Spinal cord (tissue), 10 donors: ENCODE data around the gene BAD. TPM values are rescaled to one million over a fixed set of nuclear protein-coding genes. Genes with fewer than 3 reads are reported as not detected.

Experiments used
- DNase-seq, 6 donors: peaks; one replicate each; pipeline versions ENCODE4 v3.0.0 to v3.0.0-alpha.2; 2013 to 2015; ENCODE audit warnings: low spot score in 6 of 6, low read depth in 4 of 6
- H3K27ac ChIP-seq: one replicate; pipeline ENCODE4 v1.5.1; 2013; ENCODE audit warnings: low read depth, low read length, control low read depth
- H3K27me3 ChIP-seq: one replicate; pipeline ENCODE4 v1.6.1; 2013; ENCODE audit warnings: low read length; ENCODE audit not compliant: control insufficient read depth, insufficient read depth
- H3K36me3 ChIP-seq: one replicate; pipeline ENCODE4 v1.6.1; 2013; ENCODE audit warnings: low read length; ENCODE audit not compliant: control insufficient read depth, insufficient read depth
- H3K4me1 ChIP-seq: one replicate; pipeline ENCODE4 v1.6.1; 2013; ENCODE audit warnings: low read length; ENCODE audit not compliant: control insufficient read depth, insufficient read depth
- H3K4me3 ChIP-seq: one replicate; pipeline ENCODE4 v1.5.1; 2013; ENCODE audit warnings: low read depth, low read length, control low read depth
- H3K9me3 ChIP-seq: one replicate; pipeline ENCODE4 v1.6.1; 2013; ENCODE audit warnings: low read length; ENCODE audit not compliant: control insufficient read depth, insufficient read depth
- WGBS: methylation state at CpG from one replicate; pipeline ENCODE4 v1.1.5; 2013; ENCODE audit warnings: missing lambda C conversion rate; ENCODE audit not compliant: insufficient coverage; 5-methylcytosine and 5-hydroxymethylcytosine counted together
- polyA plus RNA-seq, 2 donors: library from polyadenylated mRNA; unstranded; fragments of 120-200 nt; gene quantifications; one replicate each; pipeline ENCODE4 v1.2.1, GENCODE V29; 2013; ENCODE audit not compliant: insufficient read length in 2 of 2
- total RNA-seq, 2 donors: library from RNA; depleted of rRNA in 1 of 2; stranded (reverse); fragments of 120-200 nt in 1 of 2; fragments of >200 nt in 1 of 2; gene quantifications; one replicate each; pipeline versions ENCODE4 v1.2.3 to v1.2.4, GENCODE V29; 2013 to 2014
- donor health status: healthy.

BAD gene
- total and polyA plus RNA-seq, 4 donors, result 41.5 to 123 (median 101) TPM

- 44% methylated on average over 18 of the region's 18 CpGs for WGBS
- DNase-seq, result no peak
Observed at GRCh38 chr11:64297699-64298358, 13.4 kb upstream of the BAD start.

GRCh38 chr11:64296830-64297698, 12.6 kb upstream of the BAD start:
- Histone ChIP-seq H3K27ac (no peak overlapping the region), H3K27me3 (peaks cover 89% of the 10 kb centered on the region), H3K9me3 (no peaks in the 10 kb centered on the region), H3K4me3 (no peak overlapping the region), H3K4me1 (peaks cover 68% of the 10 kb centered on the region), H3K36me3 (peaks cover 8% of the 10 kb centered on the region)
- no peak for DNase-seq
- WGBS, result 23% methylated on average over 28 of the region's 34 CpGs

More at GRCh38 chr11:64297699-64298358, 13.4 kb upstream of the BAD start:
- peaks cover 62% of the 10 kb centered on the region for H3K4me1 ChIP-seq
- H3K9me3 ChIP-seq, result no peaks in the 10 kb centered on the region
- no peak overlapping the region for H3K27ac ChIP-seq
- H3K4me3 ChIP-seq, result no peak overlapping the region
- peaks cover 83% of the 10 kb centered on the region for H3K27me3 ChIP-seq
- H3K36me3 ChIP-seq, result peaks cover 8% of the 10 kb centered on the region

- peaks cover 65% of the 10 kb centered on the region for H3K4me1 ChIP-seq
- H3K27me3 ChIP-seq, result peaks cover 82% of the 10 kb centered on the region
- no peak for DNase-seq
- no peaks in the 10 kb centered on the region for H3K9me3 ChIP-seq
- 33% methylated on average over 1 of the region's 1 CpG for WGBS
- no peak overlapping the region for H3K27ac ChIP-seq
- H3K36me3 ChIP-seq, result peaks cover 8% of the 10 kb centered on the region
- no peak overlapping the region for H3K4me3 ChIP-seq
Observed at GRCh38 chr11:64296236-64296635, 11.8 kb upstream of the BAD start.

GRCh38 chr11:64295760-64296159, 11.3 kb upstream of the BAD start:
- WGBS, result no CpG with 5 or more reads among the region's 4 CpGs
- Histone ChIP-seq H3K4me3 (no peak overlapping the region), H3K9me3 (no peaks in the 10 kb centered on the region), H3K36me3 (peaks cover 10% of the 10 kb centered on the region), H3K4me1 (peaks cover 65% of the 10 kb centered on the region), H3K27ac (no peak overlapping the region), H3K27me3 (peaks cover 83% of the 10 kb centered on the region)
- no peak for DNase-seq

- Histone ChIP-seq H3K27ac (no peak overlapping the region), H3K4me1 (peaks cover 57% of the 10 kb centered on the region), H3K27me3 (peaks cover 80% of the 10 kb centered on the region), H3K9me3 (no peaks in the 10 kb centered on the region), H3K4me3 (no peak overlapping the region), H3K36me3 (peaks cover 10% of the 10 kb centered on the region)
- WGBS, result 54% methylated on average over 2 of the region's 3 CpGs
- peak in 1 of 6 donors; percentile 32 for DNase-seq
Observed at GRCh38 chr11:64294774-64295173, 10.3 kb upstream of the BAD start.

- Histone ChIP-seq H3K9me3 (no peaks in the 10 kb centered on the region), H3K36me3 (peaks cover 25% of the 10 kb centered on the region), H3K4me3 (peak overlapping the region; percentile 20), H3K27me3 (peaks cover 59% of the 10 kb centered on the region), H3K27ac (no peak overlapping the region), H3K4me1 (peaks cover 48% of the 10 kb centered on the region)
- DNase-seq, result peak in 1 of 6 donors; percentile 25
- 23% methylated on average over 30 of the region's 42 CpGs for whole genome bisulfite sequencing
Observed at GRCh38 chr11:64292460-64293254, 8.2 kb upstream of the BAD start.

GRCh38 chr11:64291752-64292459, 7.4 kb upstream of the BAD start:
- H3K9me3 ChIP-seq, result no peaks in the 10 kb centered on the region
- peak in 2 of 6 donors; percentile 77 to 82 for DNase-seq
- H3K4me3 ChIP-seq, result peak overlapping the region; percentile 20
- WGBS, result under 1% methylated on average over 96 of the region's 96 CpGs
- peaks cover 29% of the 10 kb centered on the region for H3K36me3 ChIP-seq
- H3K27me3 ChIP-seq, result peaks cover 51% of the 10 kb centered on the region
- H3K27ac ChIP-seq, result no peak overlapping the region
- H3K4me1 ChIP-seq, result peaks cover 50% of the 10 kb centered on the region

- DNase-seq, result peak in 1 of 6 donors; percentile 23
- H3K27ac ChIP-seq, result no peak within 1 kb of the TSS
- under 1% methylated on average over 43 of the region's 45 CpGs for WGBS
Observed at GRCh38 chr11:64291262-64291751, 6.8 kb upstream of the BAD start, which contains the start of gene KCNK4. Gene KCNK4, plus strand, starts transcription at chr11:64291302. Its CDS starts 1,717 bp downstream, at chr11:64293019.

More at GRCh38 chr11:64291262-64291751, 6.8 kb upstream of the BAD start, which contains the start of gene KCNK4:
- H3K36me3 ChIP-seq, result peaks cover 33% of the 10 kb centered on the region
- H3K4me3 ChIP-seq, result peak within 1 kb of the TSS; percentile 18
- H3K27me3 ChIP-seq, result peaks cover 45% of the 10 kb centered on the region
- H3K4me1 ChIP-seq, result peaks cover 53% of the 10 kb centered on the region
- H3K9me3 ChIP-seq, result no peaks in the 10 kb centered on the region
